GM21360 (cell line): ENCODE results near the gene TNFRSF25.
"Not testable (repeated sequence)": the region's sequence is repeated elsewhere in the genome, so short reads cannot be mapped to it uniquely, and the experiment has no call there.

Experiments used
- ATAC-seq: cut with Tn5 transposase; IDR thresholded peaks from one replicate; pipeline ENCODE4 v1.9.1; 2021; ENCODE audit warnings: mild to moderate bottlenecking, moderate library complexity; ENCODE audit not compliant: unreplicated experiment

TNFRSF25 gene

DNA sequence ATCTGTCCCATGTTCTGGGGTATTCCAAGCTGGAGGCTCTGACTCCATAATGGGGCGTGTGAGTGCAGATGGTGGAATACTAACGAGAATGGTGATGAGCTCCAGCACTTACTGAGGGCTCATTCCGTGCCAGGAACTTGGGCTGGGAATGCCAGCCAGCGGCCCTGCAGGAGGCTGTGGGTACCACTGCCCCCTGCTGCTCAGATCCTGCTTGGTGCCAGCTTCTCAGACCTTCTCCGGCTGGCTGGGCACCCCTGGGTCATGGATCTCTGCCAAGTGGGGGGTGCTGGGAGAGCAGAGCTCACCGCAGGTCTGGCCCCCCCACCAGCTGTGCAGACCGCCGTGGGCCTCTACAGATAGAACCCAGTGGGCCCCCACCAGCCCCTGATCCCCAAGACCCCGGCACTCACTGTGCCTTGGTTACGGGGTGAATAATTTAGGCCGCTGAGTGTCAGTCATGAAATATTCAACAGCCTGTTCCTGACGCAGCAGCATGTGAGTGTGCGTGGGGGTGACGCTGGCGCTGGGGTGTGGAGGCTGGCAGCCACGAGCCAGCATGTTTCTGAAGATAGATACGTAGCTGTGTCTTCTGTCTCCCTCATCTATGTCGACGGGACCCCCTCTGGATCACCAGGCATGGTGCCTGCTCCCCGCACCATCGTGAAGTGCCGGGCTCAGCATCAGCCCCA lies 28.8 kb downstream of the TNFRSF25 start:
- not testable (repeated sequence) for ATAC-seq

GRCh38 chr1:6436277-6436676 lies 29.7 kb downstream of the TNFRSF25 start:
- not testable (repeated sequence) for ATAC-seq

DNA sequence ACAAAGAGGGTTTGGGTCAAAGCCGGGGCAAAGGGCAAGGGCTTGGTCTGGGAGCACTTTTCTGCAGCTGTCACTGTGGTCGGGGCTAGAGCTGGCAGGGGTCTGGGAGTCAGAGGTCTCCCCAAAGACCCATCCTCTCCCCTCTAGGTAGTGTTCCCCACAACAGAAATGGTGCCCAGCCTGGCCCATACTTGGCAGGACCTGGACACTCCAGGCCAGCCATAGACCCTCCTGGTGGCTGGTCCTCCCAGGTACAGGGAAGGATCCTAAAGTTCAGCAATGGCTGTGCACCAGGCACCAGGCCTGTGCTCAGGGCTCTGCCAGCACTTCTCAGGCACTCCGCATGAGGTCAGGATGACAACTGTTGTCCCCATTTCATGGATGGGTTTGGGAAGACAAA lies 30.4 kb downstream of the TNFRSF25 start:
- ATAC-seq: no peak

GRCh38 chr1:6435129-6435528 lies 30.8 kb downstream of the TNFRSF25 start:
- ATAC-seq: no peak

DNA sequence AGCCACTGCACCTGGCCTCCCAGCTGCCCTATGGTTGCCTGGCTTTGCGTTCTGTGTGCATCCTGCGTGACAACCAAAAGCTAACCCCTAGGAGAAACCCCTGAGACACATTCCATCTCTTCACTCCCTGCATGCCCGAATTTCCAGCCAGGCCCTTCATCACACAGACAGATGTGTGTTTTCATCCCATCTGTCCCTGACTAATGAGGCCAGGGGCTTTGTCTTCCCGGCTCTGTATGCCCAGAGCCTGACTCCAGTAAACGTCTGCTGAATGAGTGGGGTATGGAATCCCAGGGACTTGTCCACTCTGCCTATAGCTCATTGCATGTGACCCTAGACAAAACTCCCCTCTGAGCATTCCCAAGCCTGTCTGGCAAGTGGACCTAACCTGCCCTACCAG lies 31.8 kb downstream of the TNFRSF25 start:
- ATAC-seq: no peak

- not testable (repeated sequence) for ATAC-seq
Observed at GRCh38 chr1:6431645-6432579, 34.1 kb downstream of the TNFRSF25 start.

DNA sequence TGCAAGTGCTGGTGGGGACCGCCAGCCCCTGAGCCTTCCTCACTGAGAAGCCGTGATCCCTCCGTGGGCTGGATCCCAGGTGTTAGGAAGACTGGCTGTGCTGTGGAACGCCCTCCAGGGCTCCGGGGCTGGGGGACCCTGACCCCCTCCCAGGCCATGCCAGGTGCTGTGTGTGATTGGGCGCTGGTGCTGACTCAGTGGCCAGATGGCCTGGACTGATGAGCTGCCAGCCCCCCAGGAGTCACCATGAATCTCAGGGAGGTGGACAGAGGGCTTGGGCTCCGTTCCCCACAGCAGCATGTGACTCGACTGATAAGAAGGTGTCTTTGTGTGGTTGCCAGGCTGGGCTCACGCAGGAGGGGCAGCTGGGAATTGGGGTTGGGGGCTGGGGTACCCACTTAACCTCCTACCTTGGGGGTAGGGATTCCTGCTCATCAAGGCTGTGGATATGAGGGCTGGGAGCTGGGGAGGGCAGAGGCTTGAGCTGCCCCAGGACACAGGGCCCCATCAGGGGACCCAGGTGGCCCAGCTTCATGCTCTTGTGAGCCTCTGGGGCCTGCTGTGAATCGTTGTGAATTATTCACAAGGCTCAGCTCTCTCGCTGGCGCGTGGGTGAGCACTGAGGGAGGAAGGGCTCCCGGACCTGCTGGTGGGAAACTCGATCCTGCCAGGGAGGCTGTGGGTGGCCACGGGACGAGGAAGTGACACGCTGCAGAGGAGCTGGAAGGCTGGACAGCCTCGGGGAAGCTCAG lies 36.1 kb downstream of the TNFRSF25 start:
- ATAC-seq: not testable (repeated sequence)

DNA sequence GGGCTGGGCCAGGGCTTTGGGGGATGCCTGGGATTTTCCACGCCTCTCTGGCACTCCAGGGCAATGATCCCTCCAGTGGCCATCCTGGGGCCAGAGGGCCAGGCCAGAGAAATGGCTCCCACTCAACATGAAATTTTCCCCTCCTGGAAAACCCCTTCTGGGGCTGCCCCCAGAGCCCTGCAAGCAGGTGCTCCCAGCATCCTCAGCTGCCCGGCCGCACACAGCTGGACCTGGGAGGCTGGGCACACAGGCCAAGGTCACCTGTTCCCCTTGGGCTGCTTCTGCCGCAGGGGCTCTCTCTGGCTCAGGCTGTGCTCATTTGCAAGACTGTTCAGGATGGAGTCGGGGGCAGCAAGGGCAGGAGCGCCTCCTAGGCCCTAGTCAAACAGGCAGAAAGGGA lies 37.5 kb downstream of the TNFRSF25 start:
- ATAC-seq: not testable (repeated sequence)

- ATAC-seq: no peak
Observed at GRCh38 chr1:6427441-6428390, 38.3 kb downstream of the TNFRSF25 start.

DNA sequence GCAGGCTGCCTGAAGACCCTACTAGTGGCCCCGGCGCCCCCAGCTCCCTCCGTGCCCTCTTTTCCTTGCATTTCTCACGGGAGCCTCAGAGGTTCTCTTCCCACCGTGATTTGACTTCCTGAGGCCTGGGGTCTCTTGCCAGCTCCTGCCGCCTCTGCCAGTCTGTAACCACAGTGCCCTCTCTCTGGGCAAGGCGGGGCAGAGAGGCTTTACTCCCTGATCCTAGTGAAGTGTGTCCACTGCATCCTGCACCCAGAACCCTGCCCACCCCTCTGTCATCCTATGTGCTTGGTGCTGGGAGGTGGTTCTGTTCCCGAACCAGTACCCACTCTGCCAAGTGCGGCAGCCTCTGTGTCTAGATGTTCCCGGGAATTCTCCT lies 39.0 kb downstream of the TNFRSF25 start:
- no peak for ATAC-seq

- no peak for ATAC-seq
Observed at GRCh38 chr1:6426277-6426971, 39.5 kb downstream of the TNFRSF25 start.

GRCh38 chr1:6425658-6426057 lies 40.3 kb downstream of the TNFRSF25 start:
- no peak for ATAC-seq

- ATAC-seq: no peak
Observed at GRCh38 chr1:6424619-6425593, 41.1 kb downstream of the TNFRSF25 start, which contains the start of gene ESPN. TSS of gene ESPN (plus strand) at chr1:6424776. CDS start at chr1:6424956, 180 bp downstream.

GRCh38 chr1:6424000-6424565 lies 41.9 kb downstream of the TNFRSF25 start:
- ATAC-seq: no peak

DNA sequence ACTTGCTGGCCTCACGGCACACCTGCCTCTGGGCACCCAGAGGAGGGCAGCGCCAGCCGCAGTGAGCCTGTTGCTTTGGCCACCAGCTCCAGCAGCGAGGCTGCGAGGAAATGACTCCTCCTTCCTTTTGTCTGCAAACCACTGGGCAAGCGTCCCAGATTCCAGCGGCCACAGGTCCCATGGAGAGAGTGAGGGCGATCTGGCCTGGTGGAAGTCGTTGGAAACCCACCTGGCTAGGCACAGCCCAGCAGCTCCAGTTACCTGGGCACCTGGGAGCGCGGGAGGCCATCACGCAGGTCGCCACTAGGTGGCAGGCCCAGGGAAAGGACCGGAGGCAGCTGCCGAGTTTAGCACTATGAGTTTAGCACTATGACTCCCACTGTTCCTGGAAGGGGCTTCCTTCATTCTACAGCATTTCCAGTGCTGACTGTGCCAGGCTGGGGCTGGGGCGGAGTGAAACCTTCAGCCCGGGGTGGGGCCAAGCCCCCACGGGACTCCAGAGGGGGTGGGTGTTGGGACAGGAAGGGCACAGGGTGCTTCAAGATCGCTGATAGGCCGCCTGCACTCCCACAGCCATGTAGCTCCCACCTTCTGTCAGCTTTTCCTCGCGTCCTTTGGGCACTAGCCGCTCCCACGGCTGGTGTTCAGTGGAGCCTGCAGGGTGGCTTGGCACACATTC lies 42.5 kb downstream of the TNFRSF25 start:
- no peak for ATAC-seq

GRCh38 chr1:6421266-6421665 lies 44.7 kb downstream of the TNFRSF25 start:
- no peak for ATAC-seq

GRCh38 chr1:6420454-6421042 lies 45.4 kb downstream of the TNFRSF25 start:
- no peak for ATAC-seq
